A549 treated with GW870086 at 1 μM for 4 hours (cell line): Measurements from ENCODE around the gene CISTR. TPM values are rescaled to one million over a fixed set of nuclear protein-coding genes. Genes with fewer than 3 reads are reported as not detected.

Source experiments
- total RNA-seq: library from RNA; stranded (reverse); fragments of 200-300 nt; extraction: Qiagen RNA extraction; gene quantifications from 5 replicates; pipeline ENCODE4 v1.2.3, GENCODE V29; 2022; ENCODE audit warnings: low read depth

CISTR gene
- not detected in 5 replicates for total RNA-seq

GRCh38 chr12:53751336-53752191 is at the start of gene CISTR:
TSS of gene CISTR (minus strand) at chr12:53751979.

GRCh38 chr12:53727310-53728041 is 24.3 kb downstream of the CISTR start, which contains the start of gene CALCOCO1:
TSS of gene CALCOCO1 (minus strand) at chr12:53727452. CDS start at chr12:53725242, 2,210 bp downstream.

Other genes starting within 250 kb of the CISTR start
- gene NPFF, start 244.5 kb downstream of the CISTR start, total RNA-seq, result 0.85 TPM in 1 of 5 replicates, not detected in the others
- gene ATF7, start 125.6 kb downstream of the CISTR start, total RNA-seq, result 17.7 to 20.4 TPM (median 18.5 TPM) in 5 replicates
- gene ATP5MC2, start 75.9 kb downstream of the CISTR start, total RNA-seq, result 626 to 703 TPM (median 647 TPM) in 5 replicates
- 15.7 to 19.7 TPM (median 18.8 TPM) in 5 replicates for gene CALCOCO1, start 24.5 kb downstream of the CISTR start, total RNA-seq
- 14.2 to 23.5 TPM (median 16.9 TPM) in 5 replicates for gene HOXC13, start 186.9 kb upstream of the CISTR start, total RNA-seq
- gene HOXC12, start 202.9 kb upstream of the CISTR start, total RNA-seq, result not detected in 5 replicates
- gene HOXC11, start 221.1 kb upstream of the CISTR start, total RNA-seq, result 0.52 to 0.74 TPM (median 0.58 TPM) in 5 replicates
- gene HOTAIR, start 223.0 kb upstream of the CISTR start, total RNA-seq, result 0.10 to 0.40 TPM (median 0.23 TPM) in 5 replicates
- gene HOXC10, start 233.2 kb upstream of the CISTR start, total RNA-seq, result 2.1 to 4.3 TPM (median 2.5 TPM) in 5 replicates
- 9.4 to 15.9 TPM (median 11.8 TPM) in 5 replicates for gene HOXC9, start 248.2 kb upstream of the CISTR start, total RNA-seq